ENCODE results near the gene POLR2F. TPM values are rescaled to one million over a fixed set of nuclear protein-coding genes. Genes with fewer than 3 reads are reported as not detected.

Gene POLR2F
- polyA plus RNA-seq, 1 donor from 2014 or later: 195 TPM

- Histone ChIP-seq H3K4me2 (ENCODE audit: low read length) (no peak overlapping the region), H3F3A (ENCODE audit: insufficient read depth, low read length, poor library complexity, severe bottlenecking) (no peaks in the 10 kb centered on the region), H3K9me3 (ENCODE audit: low read length) (no peaks in the 10 kb centered on the region), H3K27me3 (ENCODE audit: insufficient read depth, low read depth, low read length) (no peaks in the 10 kb centered on the region), H3K4me3 (ENCODE audit: low read length) (no peak overlapping the region), H2AFZ (ENCODE audit: low read depth, low read length) (no peak overlapping the region), H3K27ac (ENCODE audit: low read length) (no peak overlapping the region), H3K9ac (ENCODE audit: low read length) (no peak overlapping the region), H4K20me1 (ENCODE audit: insufficient read depth) (no peaks in the 10 kb centered on the region), H3K9me2 (ENCODE audit: insufficient read depth, low read length) (no peaks in the 10 kb centered on the region), H3K36me3 (ENCODE audit: insufficient read depth, low read length) (no peaks in the 10 kb centered on the region), H3K79me2 (replicated peaks; ENCODE audit: insufficient read depth, low read length) (no peaks in the 10 kb centered on the region)
- TF ChIP-seq POLR2AphosphoS5 (IDR thresholded peaks at IDR 0.05) (no peak), RAD21 (conservative IDR thresholded peaks at IDR 0.05) (no peak)
These were observed 40.5 kb downstream of the POLR2F start for GRCh38 chr22:37994049-37994448.

DNA sequence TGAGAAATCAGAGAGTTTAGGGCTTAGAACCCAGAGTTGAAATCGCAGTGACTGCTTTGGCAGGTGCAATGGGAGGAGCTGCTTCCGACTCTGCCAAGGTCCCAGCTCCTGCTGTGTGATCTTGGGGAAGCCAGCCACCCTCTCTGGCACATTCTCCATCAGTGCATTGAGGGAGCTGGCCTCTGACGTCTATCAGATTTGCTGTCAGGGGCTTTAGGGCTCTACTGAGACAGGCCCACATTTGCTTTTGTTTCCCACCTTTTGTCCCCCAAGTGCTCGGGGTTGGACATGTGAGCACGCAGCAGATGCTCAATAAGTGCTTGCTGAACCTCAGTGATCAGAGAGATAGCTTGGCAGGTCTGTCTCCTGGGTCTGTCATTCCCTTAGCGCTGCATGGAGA is 41.5 kb downstream of the POLR2F start:
- Histone ChIP-seq H3K9me2 (ENCODE audit: insufficient read depth, low read length) (no peaks in the 10 kb centered on the region), H3K27me3 (ENCODE audit: insufficient read depth, low read depth, low read length) (no peaks in the 10 kb centered on the region), H3K27ac (ENCODE audit: low read length) (no peak overlapping the region), H3F3A (ENCODE audit: insufficient read depth, low read length, poor library complexity, severe bottlenecking) (no peaks in the 10 kb centered on the region), H3K9ac (ENCODE audit: low read length) (no peak overlapping the region), H4K20me1 (ENCODE audit: insufficient read depth) (no peaks in the 10 kb centered on the region), H3K36me3 (ENCODE audit: insufficient read depth, low read length) (no peaks in the 10 kb centered on the region), H3K79me2 (replicated peaks; ENCODE audit: insufficient read depth, low read length) (no peaks in the 10 kb centered on the region), H2AFZ (ENCODE audit: low read depth, low read length) (no peak overlapping the region), H3K4me3 (ENCODE audit: low read length) (no peak overlapping the region), H3K9me3 (ENCODE audit: low read length) (no peaks in the 10 kb centered on the region), H3K4me2 (ENCODE audit: low read length) (no peak overlapping the region)
- TF ChIP-seq, protein P1, sequence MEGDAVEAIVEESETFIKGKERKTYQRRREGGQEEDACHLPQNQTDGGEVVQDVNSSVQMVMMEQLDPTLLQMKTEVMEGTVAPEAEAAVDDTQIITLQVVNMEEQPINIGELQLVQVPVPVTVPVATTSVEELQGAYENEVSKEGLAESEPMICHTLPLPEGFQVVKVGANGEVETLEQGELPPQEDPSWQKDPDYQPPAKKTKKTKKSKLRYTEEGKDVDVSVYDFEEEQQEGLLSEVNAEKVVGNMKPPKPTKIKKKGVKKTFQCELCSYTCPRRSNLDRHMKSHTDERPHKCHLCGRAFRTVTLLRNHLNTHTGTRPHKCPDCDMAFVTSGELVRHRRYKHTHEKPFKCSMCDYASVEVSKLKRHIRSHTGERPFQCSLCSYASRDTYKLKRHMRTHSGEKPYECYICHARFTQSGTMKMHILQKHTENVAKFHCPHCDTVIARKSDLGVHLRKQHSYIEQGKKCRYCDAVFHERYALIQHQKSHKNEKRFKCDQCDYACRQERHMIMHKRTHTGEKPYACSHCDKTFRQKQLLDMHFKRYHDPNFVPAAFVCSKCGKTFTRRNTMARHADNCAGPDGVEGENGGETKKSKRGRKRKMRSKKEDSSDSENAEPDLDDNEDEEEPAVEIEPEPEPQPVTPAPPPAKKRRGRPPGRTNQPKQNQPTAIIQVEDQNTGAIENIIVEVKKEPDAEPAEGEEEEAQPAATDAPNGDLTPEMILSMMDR (IDR thresholded peaks at IDR 0.05; ENCODE audit: poor library complexity, severe bottlenecking): no peak
- TF ChIP-seq SMC3 (conservative IDR thresholded peaks at IDR 0.05; ENCODE audit: poor library complexity) (no peak), REST (IDR thresholded peaks at IDR 0.05; ENCODE audit: borderline replicate concordance) (no peak), POLR2AphosphoS5 (IDR thresholded peaks at IDR 0.05) (no peak), MXI1 (conservative IDR thresholded peaks at IDR 0.05; ENCODE audit: poor library complexity, severe bottlenecking) (no peak), EZH2 (IDR thresholded peaks at IDR 0.05; ENCODE audit: borderline replicate concordance, insufficient read depth, low read length, poor library complexity, severe bottlenecking) (no peak), TAF1 (IDR thresholded peaks at IDR 0.05; ENCODE audit: low read depth) (no peak), RAD21 (conservative IDR thresholded peaks at IDR 0.05) (no peak), EP300 (conservative IDR thresholded peaks at IDR 0.05; ENCODE audit: poor library complexity, severe bottlenecking) (no peak)

DNA sequence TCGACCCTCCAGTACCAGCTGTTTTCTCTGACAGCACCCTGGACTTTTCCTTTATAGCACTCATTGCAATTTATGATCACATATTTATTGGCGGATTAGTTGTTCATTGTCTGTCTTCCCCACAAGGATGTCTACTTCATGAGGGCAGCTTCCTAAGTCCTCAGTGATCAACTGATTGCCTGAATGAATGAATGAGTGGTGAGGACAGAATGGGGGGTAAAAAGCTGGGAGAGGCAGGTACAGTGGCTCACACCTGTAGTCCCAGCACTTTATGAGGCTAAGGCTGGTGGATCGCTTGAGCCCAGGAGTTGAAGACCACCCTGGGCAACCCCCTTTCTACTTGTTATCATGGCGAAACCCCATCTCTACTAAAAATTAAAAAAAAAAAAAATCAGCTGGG is 42.0 kb downstream of the POLR2F start:
- no peak overlapping the region for H3K27ac ChIP-seq (ENCODE audit: low read length)
- no peaks in the 10 kb centered on the region for H3K9me3 ChIP-seq (ENCODE audit: low read length)
- no peak overlapping the region for H3K9ac ChIP-seq (ENCODE audit: low read length)

More for the DNA sequence above, 42.0 kb downstream of the POLR2F start:
- TF ChIP-seq, protein P1 (IDR thresholded peaks at IDR 0.05; ENCODE audit: poor library complexity, severe bottlenecking): no peak
- TF ChIP-seq REST (IDR thresholded peaks at IDR 0.05; ENCODE audit: borderline replicate concordance): no peak
- no peak for TF ChIP-seq EP300 (conservative IDR thresholded peaks at IDR 0.05; ENCODE audit: poor library complexity, severe bottlenecking)
- TF ChIP-seq SMC3 (conservative IDR thresholded peaks at IDR 0.05; ENCODE audit: poor library complexity): no peak
- TF ChIP-seq RAD21 (conservative IDR thresholded peaks at IDR 0.05): no peak
- no peak for TF ChIP-seq POLR2AphosphoS5 (IDR thresholded peaks at IDR 0.05)
- TF ChIP-seq MXI1 (conservative IDR thresholded peaks at IDR 0.05; ENCODE audit: poor library complexity, severe bottlenecking): no peak
- TF ChIP-seq EZH2 (IDR thresholded peaks at IDR 0.05; ENCODE audit: borderline replicate concordance, insufficient read depth, low read length, poor library complexity, severe bottlenecking): no peak
- no peak for TF ChIP-seq TAF1 (IDR thresholded peaks at IDR 0.05; ENCODE audit: low read depth)
- no peaks in the 10 kb centered on the region for H3F3A ChIP-seq (ENCODE audit: insufficient read depth, low read length, poor library complexity, severe bottlenecking)
- H3K4me2 ChIP-seq (ENCODE audit: low read length): no peak overlapping the region
- no peaks in the 10 kb centered on the region for H4K20me1 ChIP-seq (ENCODE audit: insufficient read depth)
- H3K4me3 ChIP-seq (ENCODE audit: low read length): no peak overlapping the region
- H3K79me2 ChIP-seq (replicated peaks; ENCODE audit: insufficient read depth, low read length): no peaks in the 10 kb centered on the region
- no peaks in the 10 kb centered on the region for H3K9me2 ChIP-seq (ENCODE audit: insufficient read depth, low read length)
- no peaks in the 10 kb centered on the region for H3K36me3 ChIP-seq (ENCODE audit: insufficient read depth, low read length)
- H3K27me3 ChIP-seq (ENCODE audit: insufficient read depth, low read depth, low read length): no peaks in the 10 kb centered on the region
- no peak overlapping the region for H2AFZ ChIP-seq (ENCODE audit: low read depth, low read length)
